Esophagus mucosa (tissue), 1 donor: ENCODE data around the gene MST1. TPM values are rescaled to one million over a fixed set of nuclear protein-coding genes. Genes with fewer than 3 reads are reported as not detected.

Experiments used
- ATAC-seq: fragments of 200-7000 bp; cut with Tn5 transposase; one replicate; pipeline ENCODE4 v1.9.1; 2020
- total RNA-seq: library from RNA; stranded (reverse); gene quantifications from one replicate; pipeline ENCODE4 v1.2.4, GENCODE V29; 2023
- donor health status: DM: yes; HTN: yes; CAD: no.

Gene MST1
- total RNA-seq, 1 donor from 2014 or later, result 7.6 TPM

DNA sequence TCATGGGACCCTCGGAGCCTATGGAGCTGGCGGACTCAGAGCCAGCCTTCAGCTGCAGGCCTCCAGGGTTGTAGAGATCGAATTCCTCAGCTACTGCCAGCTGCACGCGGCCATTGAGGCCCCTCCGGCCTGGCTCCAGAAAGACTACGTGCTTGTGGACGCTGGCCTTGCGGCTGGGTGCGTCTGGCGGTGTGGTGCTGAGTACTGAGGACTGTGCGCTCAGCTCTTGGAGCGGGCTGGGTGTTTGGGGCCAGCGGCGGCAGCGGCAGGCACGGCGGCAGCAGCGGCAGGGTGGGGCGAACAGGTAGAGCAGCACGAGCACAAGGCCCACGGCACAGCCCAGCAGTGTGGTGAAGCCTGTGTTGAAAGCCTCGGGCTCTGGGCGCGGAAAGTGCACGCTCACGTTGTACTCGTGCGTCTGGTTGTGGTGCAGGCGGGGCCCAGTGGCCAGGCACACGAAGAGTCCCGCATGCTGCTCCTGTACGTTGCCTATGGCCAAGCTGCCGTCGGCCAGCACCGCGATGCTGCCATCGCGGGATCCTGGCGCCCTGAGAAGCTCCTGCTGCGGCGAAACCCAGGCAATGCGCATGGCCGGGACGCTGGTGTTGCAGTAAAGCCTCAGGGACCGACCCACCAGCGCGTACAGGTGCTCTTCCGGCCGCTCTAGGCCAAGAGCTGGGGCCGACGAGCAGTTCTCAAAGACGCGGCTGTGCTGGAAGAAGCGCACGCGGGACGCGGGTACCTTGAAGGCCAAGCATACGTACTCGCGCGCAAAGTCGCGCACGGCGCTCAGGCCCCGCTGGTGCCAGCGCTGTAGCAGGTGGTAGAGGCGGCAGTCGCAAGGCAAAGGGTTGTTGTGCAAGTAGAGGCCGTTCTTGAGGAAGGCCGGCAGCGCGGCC, 28.9 kb upstream of the MST1 start:
- peak; percentile 66 for ATAC-seq

DNA sequence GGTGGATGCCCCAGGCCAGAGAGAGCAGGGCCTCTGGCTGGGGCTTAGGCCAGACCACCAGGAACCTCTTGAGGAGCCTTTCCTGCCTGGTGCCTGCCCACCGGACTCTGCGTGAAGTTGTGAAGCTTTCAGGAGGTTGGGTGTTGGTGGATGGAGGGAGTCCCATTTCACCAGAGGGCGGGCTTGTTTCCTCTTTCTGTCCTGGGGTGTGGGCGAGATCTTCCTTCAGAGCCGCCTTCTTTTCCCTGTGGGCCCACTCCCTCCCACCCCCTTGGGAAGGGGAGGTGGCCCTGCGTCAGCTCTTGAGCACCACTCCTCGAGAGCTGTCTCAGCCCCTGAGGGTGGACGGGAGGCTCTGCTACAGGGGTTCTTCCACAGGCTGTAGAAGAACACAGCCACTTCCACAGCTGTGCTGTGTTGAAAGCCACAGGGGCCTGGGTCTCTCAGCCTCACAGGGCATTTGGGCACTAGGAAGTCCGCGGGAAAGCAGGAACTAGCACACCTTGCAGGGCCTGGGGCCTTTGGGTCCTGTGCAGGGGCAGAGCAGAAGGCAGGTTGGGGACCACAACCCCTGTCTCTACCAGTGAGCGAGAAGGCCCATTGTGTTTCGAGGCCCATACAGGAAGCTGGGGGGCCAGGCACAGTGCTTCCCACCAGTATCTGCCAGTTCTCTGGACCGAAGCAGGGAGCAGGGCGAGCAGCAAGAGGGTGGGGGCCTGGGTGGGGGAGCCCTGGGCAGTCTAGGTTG, 28.1 kb upstream of the MST1 start:
- no peak for ATAC-seq

DNA sequence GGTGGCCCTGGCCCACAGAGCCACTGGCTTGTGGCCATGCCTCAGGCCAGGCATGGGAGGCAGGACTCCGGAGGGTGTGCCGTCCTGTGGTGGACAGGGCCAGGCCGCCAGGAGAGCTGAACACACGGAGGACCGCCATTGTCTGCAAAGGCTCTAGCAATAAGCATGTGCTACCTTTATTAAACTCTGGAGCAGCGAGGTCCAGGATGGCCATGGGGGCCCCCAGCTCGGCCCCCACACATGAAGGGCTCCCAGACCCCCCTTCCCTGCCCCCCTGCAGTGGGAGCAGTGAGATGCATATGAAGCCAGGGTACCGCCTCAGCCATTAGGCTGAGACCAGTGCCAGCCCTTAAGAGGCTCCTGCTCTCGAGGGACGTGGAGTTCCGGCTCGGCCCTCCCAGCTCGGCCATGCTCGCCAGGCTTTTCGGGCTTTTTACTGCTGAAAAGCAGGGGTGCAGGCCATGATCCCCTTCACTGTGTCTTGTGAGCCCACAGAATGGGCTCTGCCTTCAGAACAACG, 27.5 kb upstream of the MST1 start:
- ATAC-seq, result no peak

DNA sequence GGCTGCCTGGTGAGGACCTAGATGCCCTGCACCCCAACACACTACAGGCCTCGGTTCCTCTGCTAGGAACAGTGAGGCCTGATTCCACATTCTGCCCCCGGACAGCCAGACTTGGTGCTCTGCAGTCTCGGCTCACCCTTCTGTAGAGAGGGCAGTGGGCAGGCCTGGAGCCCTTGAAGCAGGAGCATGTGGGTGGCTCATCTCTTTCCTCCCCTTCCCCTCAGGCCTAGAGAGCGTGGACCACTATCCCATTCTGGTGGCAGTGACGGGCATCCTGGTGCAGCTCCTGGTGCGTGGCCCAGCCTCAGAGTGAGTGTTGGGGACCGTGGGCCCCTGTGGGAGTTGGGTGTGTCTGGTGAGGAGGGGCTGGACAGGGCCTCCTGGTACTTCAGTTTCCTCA, 26.9 kb upstream of the MST1 start:
- no peak for ATAC-seq

- ATAC-seq, result no peak
Measured at GRCh38 chr3:49715611-49716121, 26.4 kb upstream of the MST1 start.

DNA sequence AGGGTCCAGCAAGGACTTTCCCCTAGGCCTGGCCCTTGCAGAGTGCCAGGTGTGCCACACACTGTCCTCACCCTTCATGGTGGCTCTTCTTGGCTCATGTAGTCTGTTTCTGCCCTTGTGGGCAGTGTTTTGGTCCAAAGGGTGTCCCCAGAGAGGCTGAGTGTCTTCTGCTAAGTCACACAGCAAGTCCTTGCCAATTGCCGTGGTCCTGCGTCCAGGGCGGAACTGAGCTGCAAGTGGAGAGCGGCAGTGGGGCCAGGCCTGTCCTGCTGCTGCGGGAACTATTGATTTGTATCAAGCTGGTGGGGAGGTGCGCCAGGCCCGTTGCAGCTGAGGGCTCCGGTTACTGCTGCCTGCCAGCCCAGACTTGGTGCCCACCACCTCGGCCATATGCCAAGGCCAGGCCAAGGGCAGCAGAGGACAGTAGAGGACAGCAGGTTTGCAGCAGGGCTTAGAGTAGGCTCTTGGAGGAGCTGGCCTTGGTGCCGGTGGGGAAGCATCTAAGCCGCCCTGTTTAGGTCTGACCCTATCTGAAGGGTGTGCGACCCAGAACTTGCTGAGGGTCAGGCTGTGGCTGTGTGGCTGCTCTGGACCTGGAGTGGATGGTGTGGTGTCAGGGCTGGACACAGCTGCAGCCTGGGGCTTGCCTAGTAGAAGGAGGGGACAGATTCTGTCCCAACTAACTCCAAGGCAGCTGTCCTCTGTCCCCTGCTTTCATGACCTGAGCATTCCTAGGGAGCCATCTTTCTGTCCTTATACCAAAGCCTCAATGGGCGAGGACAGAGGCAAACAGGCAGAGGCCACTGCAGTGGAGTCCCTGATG, 25.7 kb upstream of the MST1 start:
- ATAC-seq, result no peak

DNA sequence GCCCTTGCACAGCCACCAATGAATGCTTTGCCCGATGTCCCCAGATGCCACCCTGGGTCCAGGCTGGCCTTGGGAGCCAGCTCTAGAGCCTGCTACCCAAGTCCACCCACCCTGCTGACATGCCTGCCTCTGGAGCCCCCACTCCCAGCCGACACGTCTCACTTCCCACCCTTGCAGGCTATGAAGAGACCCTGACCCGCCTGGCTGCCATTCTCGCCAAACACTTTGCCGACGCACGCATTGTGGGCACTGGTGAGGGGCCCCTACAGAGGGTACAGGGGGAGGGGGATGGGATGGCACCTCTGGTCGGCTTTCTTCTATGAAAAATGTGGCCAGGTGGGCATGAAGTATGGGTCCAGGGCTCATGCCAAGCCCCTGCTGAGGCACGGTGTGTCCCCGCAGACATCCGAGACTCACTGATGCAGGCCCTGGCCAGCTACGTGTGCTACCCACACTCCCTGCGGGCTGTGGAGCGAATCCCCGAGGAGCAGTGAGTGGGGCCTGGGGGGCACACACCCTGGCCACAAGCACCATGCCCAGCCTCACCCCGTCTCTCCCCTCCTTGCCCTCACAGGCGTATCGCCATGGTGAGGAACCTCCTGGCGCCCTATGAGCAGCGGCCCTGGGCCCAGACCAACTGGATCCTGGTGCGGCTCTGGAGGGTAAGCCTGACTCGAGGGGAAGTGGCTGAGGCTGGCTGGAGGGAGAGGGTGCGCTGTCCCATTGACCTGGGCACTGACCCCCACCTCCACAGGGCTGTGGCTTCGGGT, 24.2 kb upstream of the MST1 start:
- no peak for ATAC-seq

DNA sequence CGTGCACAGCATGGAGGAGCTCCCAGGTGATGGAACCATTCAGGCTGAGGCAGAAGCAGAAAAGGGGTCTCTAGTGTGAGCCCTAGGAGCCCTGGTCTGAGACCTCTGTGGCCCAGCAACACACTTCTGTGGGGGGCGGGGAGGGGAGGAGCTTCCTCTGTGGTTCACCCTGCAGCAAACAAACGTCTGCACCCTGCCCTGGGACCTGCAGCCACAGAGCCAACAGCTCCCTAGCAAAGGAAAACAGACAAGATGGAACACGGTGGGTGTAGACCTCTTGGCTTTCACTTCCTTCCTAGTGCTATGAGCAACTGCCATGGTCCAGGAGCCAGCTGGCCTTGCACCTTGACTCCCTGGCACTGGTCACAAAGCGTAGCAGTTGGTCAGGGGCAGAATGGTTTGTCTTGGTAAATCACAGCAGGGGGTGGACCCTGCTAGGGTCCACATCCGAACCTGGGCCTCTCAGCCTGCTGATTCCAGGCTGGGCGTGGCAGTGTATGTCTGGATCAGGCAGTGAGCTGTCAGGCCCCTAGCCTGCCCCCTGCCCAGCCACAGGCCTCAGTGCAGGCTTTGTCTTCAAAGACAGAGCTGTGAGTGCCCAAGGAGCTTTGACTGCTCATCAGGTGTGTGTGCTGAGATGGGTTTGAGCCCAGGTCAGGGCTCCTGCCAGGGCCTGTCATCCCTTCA, 23.5 kb upstream of the MST1 start:
- ATAC-seq, result no peak

- ATAC-seq, result no peak
Measured at GRCh38 chr3:49712166-49712565, 22.9 kb upstream of the MST1 start.

GRCh38 chr3:49711489-49711888, 22.2 kb upstream of the MST1 start:
- ATAC-seq, result no peak

DNA sequence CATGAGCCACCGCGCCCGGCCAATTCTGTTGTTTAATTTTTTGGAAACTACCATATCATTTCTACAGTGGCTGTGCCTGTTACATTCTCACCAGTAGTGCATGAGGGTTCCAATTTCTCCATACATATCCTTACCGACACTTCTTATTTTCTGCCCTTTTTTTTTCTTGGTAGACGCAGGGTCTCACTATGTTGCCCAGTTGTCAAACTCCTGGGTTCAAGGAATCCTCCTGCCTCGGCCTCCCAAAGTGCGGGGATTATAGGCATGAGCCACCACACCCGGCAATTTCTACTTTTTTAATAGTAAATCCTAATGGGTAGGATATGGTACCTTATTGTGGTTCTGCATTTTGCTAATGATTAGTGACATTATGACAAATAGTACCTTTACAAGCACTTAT, 20.6 kb upstream of the MST1 start:
- ATAC-seq, result no peak

DNA sequence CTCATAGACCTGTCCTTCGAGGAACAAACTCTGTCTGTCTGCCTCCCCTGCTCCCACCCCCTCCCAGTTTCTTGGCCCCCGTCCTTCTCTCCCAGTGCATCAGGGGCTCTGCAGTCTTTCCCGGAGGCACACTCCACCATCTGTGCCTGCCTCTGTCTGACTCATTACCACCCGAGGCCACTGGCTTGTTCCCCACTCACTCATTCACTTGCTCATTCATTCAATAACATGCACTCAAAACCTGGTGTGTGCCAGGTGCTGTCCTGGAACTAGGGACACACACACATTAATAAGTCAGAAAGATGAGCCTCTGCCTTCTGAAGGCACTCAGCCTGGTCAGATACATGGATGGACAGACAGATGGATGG, 17.8 kb upstream of the MST1 start:
- ATAC-seq, result no peak

DNA sequence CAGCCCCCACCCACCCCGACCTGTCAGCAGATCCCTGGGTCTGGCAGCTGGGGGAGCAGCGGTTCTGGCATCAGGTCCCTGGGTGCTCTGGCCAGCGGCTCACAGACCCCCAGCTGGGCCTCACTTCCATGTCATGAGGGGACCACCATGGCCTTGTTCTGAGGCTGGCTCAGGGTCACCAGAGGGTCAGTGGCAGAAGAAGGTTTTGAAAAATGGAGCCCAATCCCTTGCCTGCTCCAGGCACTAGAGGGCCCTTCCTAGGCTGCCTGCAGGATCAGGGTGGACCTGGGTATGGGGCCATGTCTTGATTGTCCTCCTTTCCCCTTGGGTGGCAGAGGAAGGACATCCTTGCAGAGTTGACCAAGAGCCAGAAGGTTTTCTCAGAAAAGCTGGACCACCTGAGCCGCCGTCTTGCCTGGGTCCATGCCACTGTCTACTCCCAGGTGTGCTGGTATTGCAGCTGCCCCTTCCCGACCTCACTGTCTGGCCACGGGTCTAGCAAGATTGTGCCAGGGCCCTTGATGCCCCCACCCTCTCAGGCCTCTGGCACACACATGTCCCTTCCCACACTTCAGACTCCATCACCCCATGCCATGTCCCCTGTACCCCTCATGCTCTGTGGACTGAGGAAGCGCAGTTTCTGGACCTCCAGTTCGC, 17.3 kb upstream of the MST1 start:
- no peak for ATAC-seq

- no peak for ATAC-seq
Measured at GRCh38 chr3:49705390-49705960, 16.2 kb upstream of the MST1 start.

DNA sequence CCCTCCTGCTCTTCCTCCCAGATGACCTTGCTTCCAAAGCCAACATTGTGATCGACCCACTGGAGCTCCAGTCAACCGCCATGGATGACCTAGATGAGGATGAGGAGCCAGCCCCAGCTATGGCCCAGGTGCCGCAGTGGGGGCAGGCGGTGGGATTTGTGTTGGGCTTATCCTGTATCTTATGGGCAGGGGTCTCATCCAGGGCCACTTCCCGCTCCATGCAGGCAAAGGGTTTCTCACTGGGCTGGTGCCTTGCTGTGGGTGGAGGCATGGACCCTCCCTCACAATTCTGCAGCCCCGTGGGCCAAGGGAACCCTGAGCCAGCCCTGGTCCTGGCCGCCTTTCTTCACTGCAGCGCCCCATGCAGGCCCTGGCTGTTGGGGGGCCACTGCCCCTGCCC, 15.4 kb upstream of the MST1 start:
- no peak for ATAC-seq

DNA sequence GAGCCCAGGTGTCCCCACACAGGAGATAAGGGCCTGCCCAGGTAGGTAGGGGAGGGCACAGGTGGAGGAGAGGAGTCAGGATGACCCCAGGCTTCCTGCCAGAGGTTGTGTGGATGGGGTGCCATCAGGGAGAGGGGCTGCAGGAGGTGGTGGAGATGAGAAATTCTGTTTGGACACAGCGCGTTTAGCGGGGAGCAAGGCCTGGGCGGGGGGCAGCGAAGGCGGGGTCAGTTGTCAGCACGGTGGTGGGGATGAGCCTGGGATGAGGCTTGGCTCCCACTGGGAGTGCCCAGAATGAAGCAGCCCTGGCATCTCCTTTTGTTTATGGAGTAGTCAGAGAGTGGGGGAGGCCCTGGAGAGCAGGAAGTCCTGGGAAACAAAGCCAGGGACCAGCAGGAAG, 14.7 kb upstream of the MST1 start:
- no peak for ATAC-seq

DNA sequence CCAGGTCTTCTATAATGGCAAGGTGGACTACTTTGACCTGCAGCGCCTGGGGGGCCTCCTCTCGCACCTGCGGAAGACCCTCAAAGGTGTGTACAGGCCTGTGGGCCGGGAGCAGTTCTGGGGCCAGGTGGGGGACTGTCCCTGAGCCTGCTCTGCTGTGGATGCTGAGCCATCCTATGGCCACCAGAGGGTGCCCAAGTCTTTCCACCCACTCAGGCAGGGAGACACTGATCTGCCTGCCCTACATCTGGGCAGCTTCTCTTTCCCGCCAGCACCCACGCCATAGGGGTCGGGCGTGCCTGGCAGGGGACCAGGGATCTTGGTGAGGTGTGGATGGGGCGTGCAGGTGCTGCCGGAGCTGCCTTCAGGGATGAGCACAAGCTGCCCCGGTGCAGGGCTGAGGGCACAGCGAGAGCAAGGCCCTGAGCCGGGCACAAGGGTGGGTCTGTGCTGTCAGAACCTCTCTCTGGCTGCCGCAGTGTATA, 14.2 kb upstream of the MST1 start:
- peak; percentile 86 for ATAC-seq

DNA sequence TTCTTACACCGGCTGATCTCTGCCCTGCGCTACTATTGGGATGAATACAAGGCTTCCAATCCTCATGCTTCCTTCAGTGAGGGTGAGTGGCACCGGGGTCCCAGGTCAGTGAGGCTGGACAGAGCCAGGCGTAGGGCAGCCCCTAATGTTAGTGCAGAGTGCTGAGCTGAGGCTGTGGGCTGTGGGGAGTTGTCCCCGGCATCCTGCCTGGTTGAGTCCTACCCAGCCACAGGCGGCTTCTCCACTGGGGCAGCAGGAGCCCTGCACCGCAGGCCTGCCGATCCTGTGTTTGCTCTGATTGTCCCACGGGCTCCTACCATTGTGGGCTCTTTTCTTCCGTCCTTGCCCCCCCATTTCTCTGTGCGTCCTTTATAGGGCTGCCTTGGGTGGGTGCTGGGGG, 13.4 kb upstream of the MST1 start:
- ATAC-seq, result no peak

DNA sequence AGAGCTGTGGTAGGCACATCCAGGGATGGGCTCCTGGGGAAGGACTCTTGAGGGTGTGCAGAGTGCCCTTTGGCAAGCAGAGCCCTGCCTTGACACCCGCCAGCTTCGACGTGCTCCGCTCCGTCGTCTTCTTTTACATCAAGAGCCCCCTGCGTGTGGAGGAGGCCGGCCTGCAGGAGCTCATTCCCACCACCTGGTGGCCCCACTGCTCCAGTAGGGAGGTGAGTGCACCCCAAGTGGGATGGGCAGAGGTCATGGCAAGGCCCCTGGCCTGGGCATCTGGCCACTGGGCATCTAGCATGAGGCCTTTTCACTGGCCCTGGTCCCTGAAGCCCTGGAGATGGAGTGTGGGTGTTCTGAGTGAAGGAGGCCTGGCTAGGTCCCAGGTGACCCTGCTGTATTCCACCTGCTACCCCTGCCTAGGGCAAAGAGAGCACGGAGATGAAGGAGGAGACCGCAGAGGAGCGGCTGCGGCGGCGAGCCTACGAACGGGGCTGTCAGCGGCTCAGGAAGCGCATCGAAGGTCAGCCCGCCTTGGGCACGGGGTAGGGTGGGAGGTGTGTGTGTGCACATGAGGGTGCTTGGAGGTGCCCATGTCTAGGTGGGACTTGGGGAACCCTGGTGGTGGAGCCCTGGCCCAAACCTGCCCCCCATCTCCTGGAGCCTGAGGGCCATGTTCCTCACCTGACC, 12.3 kb upstream of the MST1 start:
- ATAC-seq, result no peak
